Measurements from ENCODE around the gene ANKRD11.
"Not testable (repeated sequence)": the region's sequence is repeated elsewhere in the genome, so short reads cannot be mapped to it uniquely, and the experiment has no call there.

The ANKRD11 gene

GRCh38 chr16:89423681-89424260, 66.6 kb downstream of the ANKRD11 start:
- Histone ChIP-seq H3K9me3 (ENCODE audit: severe bottlenecking) (no peaks in the 10 kb centered on the region), H3K27me3 (ENCODE audit: insufficient read depth, poor library complexity, severe bottlenecking) (no peaks in the 10 kb centered on the region), H3K27ac (ENCODE audit: poor library complexity, severe bottlenecking) (no peak overlapping the region), H3K4me1 (ENCODE audit: insufficient read depth, poor library complexity, severe bottlenecking) (no peaks in the 10 kb centered on the region), H3K4me3 (ENCODE audit: severe bottlenecking) (no peak overlapping the region), H3K36me3 (ENCODE audit: low read depth) (peaks cover 36% of the 10 kb centered on the region)
- no peak for TF ChIP-seq CTCF (IDR thresholded peaks at IDR 0.05; ENCODE audit: poor library complexity, severe bottlenecking)
- no peak for DNase-seq (ENCODE audit: low spot score)
- no peak for ATAC-seq (ENCODE audit: low read depth)

- ATAC-seq (ENCODE audit: low read depth), result peak; percentile 39
- Histone ChIP-seq H3K4me3 (ENCODE audit: severe bottlenecking) (no peak overlapping the region), H3K9me3 (ENCODE audit: severe bottlenecking) (no peaks in the 10 kb centered on the region), H3K27ac (ENCODE audit: poor library complexity, severe bottlenecking) (no peak overlapping the region), H3K27me3 (ENCODE audit: insufficient read depth, poor library complexity, severe bottlenecking) (no peaks in the 10 kb centered on the region), H3K4me1 (ENCODE audit: insufficient read depth, poor library complexity, severe bottlenecking) (no peaks in the 10 kb centered on the region), H3K36me3 (ENCODE audit: low read depth) (peaks cover 37% of the 10 kb centered on the region)
- DNase-seq (ENCODE audit: low spot score), result no peak
- no peak for TF ChIP-seq CTCF (IDR thresholded peaks at IDR 0.05; ENCODE audit: poor library complexity, severe bottlenecking)
These were observed 67.3 kb downstream of the ANKRD11 start for GRCh38 chr16:89422905-89423630.

- DNase-seq (ENCODE audit: low spot score) (no peak), ATAC-seq (ENCODE audit: low read depth) (no peak)
- Histone ChIP-seq H3K4me3 (ENCODE audit: severe bottlenecking) (no peak overlapping the region), H3K9me3 (ENCODE audit: severe bottlenecking) (no peaks in the 10 kb centered on the region), H3K27ac (ENCODE audit: poor library complexity, severe bottlenecking) (no peak overlapping the region), H3K4me1 (ENCODE audit: insufficient read depth, poor library complexity, severe bottlenecking) (no peaks in the 10 kb centered on the region), H3K27me3 (ENCODE audit: insufficient read depth, poor library complexity, severe bottlenecking) (no peaks in the 10 kb centered on the region), H3K36me3 (ENCODE audit: low read depth) (peaks cover 42% of the 10 kb centered on the region)
- TF ChIP-seq CTCF (IDR thresholded peaks at IDR 0.05; ENCODE audit: poor library complexity, severe bottlenecking), result no peak
These were observed 67.8 kb downstream of the ANKRD11 start for GRCh38 chr16:89422527-89422904.

GRCh38 chr16:89421300-89421699, 69.1 kb downstream of the ANKRD11 start:
- not testable (repeated sequence) for ATAC-seq (ENCODE audit: low read depth); H3K4me3 ChIP-seq (ENCODE audit: severe bottlenecking); DNase-seq (ENCODE audit: low spot score); H3K9me3 ChIP-seq (ENCODE audit: severe bottlenecking); H3K27ac ChIP-seq (ENCODE audit: poor library complexity, severe bottlenecking); H3K27me3 ChIP-seq (ENCODE audit: insufficient read depth, poor library complexity, severe bottlenecking); H3K4me1 ChIP-seq (ENCODE audit: insufficient read depth, poor library complexity, severe bottlenecking)
- H3K36me3 ChIP-seq (ENCODE audit: low read depth), result peaks cover 47% of the 10 kb centered on the region

- H3K9me3 ChIP-seq (ENCODE audit: severe bottlenecking), result no peaks in the 10 kb centered on the region
- H3K36me3 ChIP-seq (ENCODE audit: low read depth), result peaks cover 40% of the 10 kb centered on the region
- no peak for DNase-seq (ENCODE audit: low spot score)
- no peaks in the 10 kb centered on the region for H3K27me3 ChIP-seq (ENCODE audit: insufficient read depth, poor library complexity, severe bottlenecking)
- TF ChIP-seq CTCF (IDR thresholded peaks at IDR 0.05; ENCODE audit: poor library complexity, severe bottlenecking), result no peak
- no peaks in the 10 kb centered on the region for H3K4me1 ChIP-seq (ENCODE audit: insufficient read depth, poor library complexity, severe bottlenecking)
- H3K4me3 ChIP-seq (ENCODE audit: severe bottlenecking), result no peak overlapping the region
- H3K27ac ChIP-seq (ENCODE audit: poor library complexity, severe bottlenecking), result no peak overlapping the region
- ATAC-seq (ENCODE audit: low read depth), result no peak
These were observed 70.2 kb downstream of the ANKRD11 start for GRCh38 chr16:89420204-89420603.
